GM19193 (cell line): Measurements from ENCODE around the gene AIF1.

ENCODE experiments used
- POLR2A ChIP-seq: IDR thresholded peaks from 4 replicates; pipeline ENCODE4 v1.6.1; 2011; ENCODE audit not compliant: insufficient read depth, insufficient read length; ENCODE audit errors: extremely low read depth

AIF1 gene

GRCh38 chr6:31614684-31615578, at the start of gene AIF1:
Gene AIF1, plus strand, starts transcription at chr6:31615234. Its CDS starts 96 bp downstream, at chr6:31615330.
- TF ChIP-seq POLR2A, result no peak

- TF ChIP-seq POLR2A, result no peak
These were observed 47.3 kb upstream of the AIF1 start for GRCh38 chr6:31567531-31568370.

- TF ChIP-seq POLR2A, result peak; percentile 39
These were observed 46.5 kb upstream of the AIF1 start for GRCh38 chr6:31568537-31568961.

- TF ChIP-seq POLR2A, result no peak
These were observed 45.0 kb upstream of the AIF1 start for GRCh38 chr6:31569861-31570536.

DNA sequence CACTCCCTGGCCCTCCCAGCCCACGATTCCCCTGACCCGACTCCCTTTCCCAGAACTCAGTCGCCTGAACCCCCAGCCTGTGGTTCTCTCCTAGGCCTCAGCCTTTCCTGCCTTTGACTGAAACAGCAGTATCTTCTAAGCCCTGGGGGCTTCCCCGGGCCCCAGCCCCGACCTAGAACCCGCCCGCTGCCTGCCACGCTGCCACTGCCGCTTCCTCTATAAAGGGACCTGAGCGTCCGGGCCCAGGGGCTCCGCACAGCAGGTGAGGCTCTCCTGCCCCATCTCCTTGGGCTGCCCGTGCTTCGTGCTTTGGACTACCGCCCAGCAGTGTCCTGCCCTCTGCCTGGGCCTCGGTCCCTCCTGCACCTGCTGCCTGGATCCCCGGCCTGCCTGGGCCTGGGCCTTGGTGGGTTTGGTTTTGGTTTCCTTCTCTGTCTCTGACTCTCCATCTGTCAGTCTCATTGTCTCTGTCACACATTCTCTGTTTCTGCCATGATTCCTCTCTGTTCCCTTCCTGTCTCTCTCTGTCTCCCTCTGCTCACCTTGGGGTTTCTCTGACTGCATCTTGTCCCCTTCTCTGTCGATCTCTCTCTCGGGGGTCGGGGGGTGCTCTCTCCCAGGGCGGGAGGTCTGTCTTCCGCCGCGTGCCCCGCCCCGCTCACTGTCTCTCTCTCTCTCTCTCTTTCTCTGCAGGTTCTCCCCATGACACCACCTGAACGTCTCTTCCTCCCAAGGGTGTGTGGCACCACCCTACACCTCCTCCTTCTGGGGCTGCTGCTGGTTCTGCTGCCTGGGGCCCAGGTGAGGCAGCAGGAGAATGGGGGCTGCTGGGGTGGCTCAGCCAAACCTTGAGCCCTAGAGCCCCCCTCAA, 42.8 kb upstream of the AIF1 start, which contains the start of gene LTA:
TSS of gene LTA (plus strand) at position 249 of the 871 bp plus-strand sequence. CDS start at position 703, 454 bp downstream.
- peak; percentile 92 for TF ChIP-seq POLR2A

DNA sequence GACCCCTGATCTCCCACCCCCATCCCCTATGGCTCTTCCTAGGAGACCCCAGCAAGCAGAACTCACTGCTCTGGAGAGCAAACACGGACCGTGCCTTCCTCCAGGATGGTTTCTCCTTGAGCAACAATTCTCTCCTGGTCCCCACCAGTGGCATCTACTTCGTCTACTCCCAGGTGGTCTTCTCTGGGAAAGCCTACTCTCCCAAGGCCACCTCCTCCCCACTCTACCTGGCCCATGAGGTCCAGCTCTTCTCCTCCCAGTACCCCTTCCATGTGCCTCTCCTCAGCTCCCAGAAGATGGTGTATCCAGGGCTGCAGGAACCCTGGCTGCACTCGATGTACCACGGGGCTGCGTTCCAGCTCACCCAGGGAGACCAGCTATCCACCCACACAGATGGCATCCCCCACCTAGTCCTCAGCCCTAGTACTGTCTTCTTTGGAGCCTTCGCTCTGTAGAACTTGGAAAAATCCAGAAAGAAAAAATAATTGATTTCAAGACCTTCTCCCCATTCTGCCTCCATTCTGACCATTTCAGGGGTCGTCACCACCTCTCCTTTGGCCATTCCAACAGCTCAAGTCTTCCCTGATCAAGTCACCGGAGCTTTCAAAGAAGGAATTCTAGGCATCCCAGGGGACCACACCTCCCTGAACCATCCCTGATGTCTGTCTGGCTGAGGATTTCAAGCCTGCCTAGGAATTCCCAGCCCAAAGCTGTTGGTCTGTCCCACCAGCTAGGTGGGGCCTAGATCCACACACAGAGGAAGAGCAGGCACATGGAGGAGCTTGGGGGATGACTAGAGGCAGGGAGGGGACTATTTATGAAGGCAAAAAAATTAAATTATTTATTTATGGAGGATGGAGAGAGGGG, 41.6 kb upstream of the AIF1 start:
- peak; percentile 9 for TF ChIP-seq POLR2A

- TF ChIP-seq POLR2A, result peak; percentile 62
These were observed 40.6 kb upstream of the AIF1 start for GRCh38 chr6:31574106-31575061.

DNA sequence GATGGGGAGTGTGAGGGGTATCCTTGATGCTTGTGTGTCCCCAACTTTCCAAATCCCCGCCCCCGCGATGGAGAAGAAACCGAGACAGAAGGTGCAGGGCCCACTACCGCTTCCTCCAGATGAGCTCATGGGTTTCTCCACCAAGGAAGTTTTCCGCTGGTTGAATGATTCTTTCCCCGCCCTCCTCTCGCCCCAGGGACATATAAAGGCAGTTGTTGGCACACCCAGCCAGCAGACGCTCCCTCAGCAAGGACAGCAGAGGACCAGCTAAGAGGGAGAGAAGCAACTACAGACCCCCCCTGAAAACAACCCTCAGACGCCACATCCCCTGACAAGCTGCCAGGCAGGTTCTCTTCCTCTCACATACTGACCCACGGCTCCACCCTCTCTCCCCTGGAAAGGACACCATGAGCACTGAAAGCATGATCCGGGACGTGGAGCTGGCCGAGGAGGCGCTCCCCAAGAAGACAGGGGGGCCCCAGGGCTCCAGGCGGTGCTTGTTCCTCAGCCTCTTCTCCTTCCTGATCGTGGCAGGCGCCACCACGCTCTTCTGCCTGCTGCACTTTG, 39.6 kb upstream of the AIF1 start, which contains the start of gene TNF:
TSS of gene TNF (plus strand) at position 231 of the 567 bp plus-strand sequence. CDS start at position 408, 177 bp downstream.
- peak; percentile 100 for TF ChIP-seq POLR2A

DNA sequence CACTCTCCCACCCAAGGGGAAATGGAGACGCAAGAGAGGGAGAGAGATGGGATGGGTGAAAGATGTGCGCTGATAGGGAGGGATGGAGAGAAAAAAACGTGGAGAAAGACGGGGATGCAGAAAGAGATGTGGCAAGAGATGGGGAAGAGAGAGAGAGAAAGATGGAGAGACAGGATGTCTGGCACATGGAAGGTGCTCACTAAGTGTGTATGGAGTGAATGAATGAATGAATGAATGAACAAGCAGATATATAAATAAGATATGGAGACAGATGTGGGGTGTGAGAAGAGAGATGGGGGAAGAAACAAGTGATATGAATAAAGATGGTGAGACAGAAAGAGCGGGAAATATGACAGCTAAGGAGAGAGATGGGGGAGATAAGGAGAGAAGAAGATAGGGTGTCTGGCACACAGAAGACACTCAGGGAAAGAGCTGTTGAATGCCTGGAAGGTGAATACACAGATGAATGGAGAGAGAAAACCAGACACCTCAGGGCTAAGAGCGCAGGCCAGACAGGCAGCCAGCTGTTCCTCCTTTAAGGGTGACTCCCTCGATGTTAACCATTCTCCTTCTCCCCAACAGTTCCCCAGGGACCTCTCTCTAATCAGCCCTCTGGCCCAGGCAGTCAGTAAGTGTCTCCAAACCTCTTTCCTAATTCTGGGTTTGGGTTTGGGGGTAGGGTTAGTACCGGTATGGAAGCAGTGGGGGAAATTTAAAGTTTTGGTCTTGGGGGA, 38.9 kb upstream of the AIF1 start:
- TF ChIP-seq POLR2A, result no peak

DNA sequence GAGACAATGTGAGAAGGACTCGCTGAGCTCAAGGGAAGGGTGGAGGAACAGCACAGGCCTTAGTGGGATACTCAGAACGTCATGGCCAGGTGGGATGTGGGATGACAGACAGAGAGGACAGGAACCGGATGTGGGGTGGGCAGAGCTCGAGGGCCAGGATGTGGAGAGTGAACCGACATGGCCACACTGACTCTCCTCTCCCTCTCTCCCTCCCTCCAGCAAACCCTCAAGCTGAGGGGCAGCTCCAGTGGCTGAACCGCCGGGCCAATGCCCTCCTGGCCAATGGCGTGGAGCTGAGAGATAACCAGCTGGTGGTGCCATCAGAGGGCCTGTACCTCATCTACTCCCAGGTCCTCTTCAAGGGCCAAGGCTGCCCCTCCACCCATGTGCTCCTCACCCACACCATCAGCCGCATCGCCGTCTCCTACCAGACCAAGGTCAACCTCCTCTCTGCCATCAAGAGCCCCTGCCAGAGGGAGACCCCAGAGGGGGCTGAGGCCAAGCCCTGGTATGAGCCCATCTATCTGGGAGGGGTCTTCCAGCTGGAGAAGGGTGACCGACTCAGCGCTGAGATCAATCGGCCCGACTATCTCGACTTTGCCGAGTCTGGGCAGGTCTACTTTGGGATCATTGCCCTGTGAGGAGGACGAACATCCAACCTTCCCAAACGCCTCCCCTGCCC, 38.0 kb upstream of the AIF1 start:
- TF ChIP-seq POLR2A, result peak; percentile 72
